Keratinocyte (primary cell): ENCODE measurements around the gene PRICKLE3. TPM values are rescaled to one million over a fixed set of nuclear protein-coding genes. Genes with fewer than 3 reads are reported as not detected.

Experiments
- DNase-seq: peaks from one replicate; pipeline ENCODE4 v3.0.0-alpha.2; 2011; ENCODE audit warnings: low read depth, missing footprints, low spot score
- FAIRE-seq: peaks from 2 replicates; lab custom pipeline; 2011; peaks lifted over from hg19 to GRCh38; lab: Jason Lieb, UNC
- H2AFZ ChIP-seq: 2 replicates; pipeline ENCODE4 v1.6.0; 2012; ENCODE audit warnings: low read length, control low read depth, inconsistent platforms; ENCODE audit not compliant: control insufficient read depth
- H3K27ac ChIP-seq: 2 replicates; pipeline ENCODE4 v1.5.1; 2011; ENCODE audit warnings: low read length; ENCODE audit not compliant: control insufficient read depth, insufficient read depth
- H3K27me3 ChIP-seq: 3 replicates; pipeline ENCODE4 v1.6.0; 2011; ENCODE audit warnings: low read length; ENCODE audit not compliant: control insufficient read depth, insufficient read depth; ENCODE audit errors: extremely low read depth
- H3K36me3 ChIP-seq, 2 experiments: 2 replicates in 1 of 2; 3 replicates in 1 of 2; pipeline ENCODE4 v1.5.1; 2011; ENCODE audit warnings: low read length in 2 of 2, mild to moderate bottlenecking in 1 of 2; ENCODE audit not compliant: control insufficient read depth in 2 of 2, insufficient read depth in 2 of 2; ENCODE audit errors: extremely low read depth in 1 of 2
- H3K4me1 ChIP-seq: 3 replicates; pipeline ENCODE4 v1.5.1; 2011; ENCODE audit warnings: low read length; ENCODE audit not compliant: control insufficient read depth, insufficient read depth; ENCODE audit errors: extremely low read depth
- H3K4me2 ChIP-seq: 3 replicates; pipeline ENCODE4 v1.6.0; 2011; ENCODE audit warnings: low read depth, low read length; ENCODE audit not compliant: control insufficient read depth, insufficient read depth; ENCODE audit errors: extremely low read depth
- H3K4me3 ChIP-seq, 3 experiments: fragments of 200-600 bp in 1 of 3; sonication (generic) in 1 of 3; 2 replicates in 2 of 3; 3 replicates in 1 of 3; pipeline ENCODE4 v1.5.1; 2011 to 2016; ENCODE audit warnings: low read length in 3 of 3, mild to moderate bottlenecking in 3 of 3, control low read depth in 2 of 3, inconsistent platforms in 1 of 3, low read depth in 1 of 3, mixed read lengths in 1 of 3, mixed run types in 1 of 3, moderate library complexity in 1 of 3; ENCODE audit not compliant: control insufficient read depth in 2 of 3, insufficient read depth in 2 of 3; ENCODE audit errors: extremely low read depth in 1 of 3
- H3K79me2 ChIP-seq: 2 replicates; pipeline ENCODE4 v1.6.0; 2012; ENCODE audit warnings: low read length; ENCODE audit not compliant: control insufficient read depth, insufficient read depth
- H3K9ac ChIP-seq: 3 replicates; pipeline ENCODE4 v1.6.0; 2011; ENCODE audit warnings: low read length; ENCODE audit not compliant: control insufficient read depth, insufficient read depth; ENCODE audit errors: extremely low read depth
- H3K9me1 ChIP-seq: 3 replicates; pipeline ENCODE4 v1.6.0; 2011; ENCODE audit warnings: low read length; ENCODE audit not compliant: control insufficient read depth, insufficient read depth; ENCODE audit errors: extremely low read depth
- H3K9me3 ChIP-seq: 2 replicates; pipeline ENCODE4 v1.5.1; 2012; ENCODE audit warnings: low read depth, low read length; ENCODE audit not compliant: control insufficient read depth
- H4K20me1 ChIP-seq: 3 replicates; pipeline ENCODE4 v1.6.0; 2011; ENCODE audit warnings: low read length; ENCODE audit not compliant: control insufficient read depth, insufficient read depth; ENCODE audit errors: extremely low read depth
- EZH2 ChIP-seq: IDR thresholded peaks from one replicate; pipeline ENCODE4 v1.6.1; 2012; ENCODE audit warnings: inconsistent platforms, mild to moderate bottlenecking, low read length, moderate library complexity
- dilution Hi-C: fragments of 300-500 bp; cut with MboI; formaldehyde crosslinking; loops from one replicate; pipeline ENCODE4 v1.7.0; 2020; ENCODE audit warnings: low sequenced_read_pairs; ENCODE audit not compliant: extremely low pct_ligation_motif_present
- polyA minus RNA-seq, 3 experiments: library from RNA; depleted of rRNA, polyadenylated mRNA; stranded (reverse); fragments of >200 nt; gene quantifications; 1 replicate in 1 of 3; 2 replicates in 1 of 3; 3 replicates in 1 of 3; pipeline ENCODE4 v1.2.3, GENCODE V29; 2011
- polyA plus RNA-seq, 5 experiments: library from polyadenylated mRNA; depleted of rRNA in 3 of 5; stranded (reverse) in 3 of 5; stranded (forward) in 1 of 5; unstranded in 1 of 5; fragments of >200 nt; gene quantifications; 1 replicate in 1 of 5; 2 replicates in 3 of 5; 3 replicates in 1 of 5; pipeline versions ENCODE4 v1.2.1 to v1.2.3, GENCODE V29; 2011 to 2012; ENCODE audit warnings: missing spikeins in 2 of 5, low read depth in 1 of 5, low replicate concordance in 1 of 5
- TF ChIP-seq, protein P1 (sequence below), 3 experiments: IDR thresholded peaks in 1 of 3; conservative IDR thresholded peaks in 1 of 3; optimal IDR thresholded peaks in 1 of 3; 2 replicates in 2 of 3; 3 replicates in 1 of 3; pipeline versions ENCODE3 to v1.5.1; 2011; ENCODE audit warnings: low read length in 3 of 3, mild to moderate bottlenecking in 3 of 3, moderate library complexity in 2 of 3, control low read depth in 1 of 3, inconsistent platforms in 1 of 3; ENCODE audit not compliant: insufficient read depth in 2 of 3; ENCODE audit errors: extremely low read depth in 1 of 3

The PRICKLE3 gene
- polyA plus RNA-seq (8.6 to 13.7 TPM (median 8.7 TPM) in 3 replicates), polyA minus RNA-seq (8.8 to 43.9 TPM (median 9.4 TPM) in 3 replicates)
- 6.1 TPM for polyA plus RNA-seq (2011; ENCODE audit: low read depth)
- 7.6 and 13.4 TPM in 2 replicates for polyA plus RNA-seq (2011; cell fraction: cytosol; rRNA removed)
- polyA plus RNA-seq (2011; cell fraction: nucleus; rRNA removed) = 21.8 and 27.4 TPM in 2 replicates
- 18.0 and 18.8 TPM in 2 replicates for polyA plus RNA-seq (2012; ENCODE audit: low replicate concordance)
- polyA minus RNA-seq (2011; cell fraction: cytosol; rRNA and poly(A)+ RNA removed) = 23.8 TPM
- polyA minus RNA-seq (2011; cell fraction: nucleus; rRNA and poly(A)+ RNA removed) = 10.5 and 15.2 TPM in 2 replicates

GRCh38 chrX:49186125-49187027 is at the start of gene PRICKLE3:
Gene PRICKLE3 (minus strand): TSS chrX:49186373. CDS start chrX:49186297, 76 bp downstream.
- peak within 1 kb of the TSS; percentile 75 for H3K4me2 ChIP-seq
- no peak for TF ChIP-seq EZH2
- TF ChIP-seq, protein P1, sequence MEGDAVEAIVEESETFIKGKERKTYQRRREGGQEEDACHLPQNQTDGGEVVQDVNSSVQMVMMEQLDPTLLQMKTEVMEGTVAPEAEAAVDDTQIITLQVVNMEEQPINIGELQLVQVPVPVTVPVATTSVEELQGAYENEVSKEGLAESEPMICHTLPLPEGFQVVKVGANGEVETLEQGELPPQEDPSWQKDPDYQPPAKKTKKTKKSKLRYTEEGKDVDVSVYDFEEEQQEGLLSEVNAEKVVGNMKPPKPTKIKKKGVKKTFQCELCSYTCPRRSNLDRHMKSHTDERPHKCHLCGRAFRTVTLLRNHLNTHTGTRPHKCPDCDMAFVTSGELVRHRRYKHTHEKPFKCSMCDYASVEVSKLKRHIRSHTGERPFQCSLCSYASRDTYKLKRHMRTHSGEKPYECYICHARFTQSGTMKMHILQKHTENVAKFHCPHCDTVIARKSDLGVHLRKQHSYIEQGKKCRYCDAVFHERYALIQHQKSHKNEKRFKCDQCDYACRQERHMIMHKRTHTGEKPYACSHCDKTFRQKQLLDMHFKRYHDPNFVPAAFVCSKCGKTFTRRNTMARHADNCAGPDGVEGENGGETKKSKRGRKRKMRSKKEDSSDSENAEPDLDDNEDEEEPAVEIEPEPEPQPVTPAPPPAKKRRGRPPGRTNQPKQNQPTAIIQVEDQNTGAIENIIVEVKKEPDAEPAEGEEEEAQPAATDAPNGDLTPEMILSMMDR (optimal IDR thresholded peaks at IDR 0.05 in 1 of 3, IDR thresholded peaks at IDR 0.05 in 1 of 3, conservative IDR thresholded peaks at IDR 0.05 in 1 of 3; ENCODE audit: extremely low read depth in 1 of 3, insufficient read depth in 2 of 3, low read length in 3 of 3) = peak in 1 of 3 experiments; percentile 18
- dilution Hi-C loops = no loop called here
- no peaks in the 10 kb centered on the region for H3K27me3 ChIP-seq
- H3K9me1 ChIP-seq = no peaks in the 10 kb centered on the region
- no peaks in the 10 kb centered on the region for H4K20me1 ChIP-seq
- peak within 1 kb of the TSS; percentile 72 for H3K27ac ChIP-seq
- FAIRE-seq (no peak), DNase-seq (no peak)
- H3K4me3 ChIP-seq = peak within 1 kb of the TSS; percentile 73 to 81 (median 79)
- H3K9ac ChIP-seq = peak within 1 kb of the TSS; percentile 81
- no peaks in the 10 kb centered on the region for H3K9me3 ChIP-seq
- H3K79me2 ChIP-seq = peaks cover 13% of the 10 kb centered on the region
- H3K36me3 ChIP-seq = peaks cover 4 to 6% of the 10 kb centered on the region in 2 experiments
- peak within 1 kb of the TSS; percentile 6 for H2AFZ ChIP-seq
- H3K4me1 ChIP-seq = peaks cover 17% of the 10 kb centered on the region

GRCh38 chrX:49233887-49234555 is 47.8 kb upstream of the PRICKLE3 start:
- TF ChIP-seq, protein P1 (optimal IDR thresholded peaks at IDR 0.05 in 1 of 3, IDR thresholded peaks at IDR 0.05 in 1 of 3, conservative IDR thresholded peaks at IDR 0.05 in 1 of 3; ENCODE audit: extremely low read depth in 1 of 3, insufficient read depth in 2 of 3, low read length in 3 of 3) = no peak
- no peak for TF ChIP-seq EZH2
- no peaks in the 10 kb centered on the region for H4K20me1 ChIP-seq
- no peaks in the 10 kb centered on the region for H3K79me2 ChIP-seq
- H3K9ac ChIP-seq = no peak overlapping the region
- dilution Hi-C loops = no loop called here
- no peaks in the 10 kb centered on the region for H3K9me1 ChIP-seq
- no peaks in the 10 kb centered on the region for H3K4me1 ChIP-seq
- no peak overlapping the region for H3K4me2 ChIP-seq
- H3K9me3 ChIP-seq = no peaks in the 10 kb centered on the region
- H3K36me3 ChIP-seq = no peaks in the 10 kb centered on the region
- no peak overlapping the region for H3K27ac ChIP-seq
- H2AFZ ChIP-seq = no peak overlapping the region
- FAIRE-seq = no peak
- no peaks in the 10 kb centered on the region for H3K27me3 ChIP-seq
- no peak for DNase-seq
- no peak overlapping the region for H3K4me3 ChIP-seq
